ENCODE data around the gene ATF5. TPM values are rescaled to one million over a fixed set of nuclear protein-coding genes. Genes with fewer than 3 reads are reported as not detected.

ATF5 gene
- total and polyA plus RNA-seq, 11 donors = 3.9 to 33.0 (median 9.5) TPM

DNA sequence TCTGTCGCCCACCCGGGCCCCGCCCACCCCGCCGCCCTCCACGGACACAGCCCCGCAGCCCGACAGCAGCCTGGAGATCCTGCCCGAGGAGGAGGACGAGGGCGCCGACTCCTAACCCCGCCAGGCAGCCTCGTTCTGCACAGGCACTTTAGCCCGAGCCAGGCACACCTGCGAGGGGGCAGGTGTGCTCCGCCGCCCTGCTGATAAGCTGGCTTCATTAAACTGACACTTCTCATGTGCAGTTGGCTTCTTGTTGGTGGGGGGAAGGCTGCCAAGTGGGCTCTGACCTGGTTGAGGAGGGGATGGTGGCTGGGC is 40.5 kb upstream of the ATF5 start:
- no peak for ATAC-seq
- peaks cover 6 to 47% (median 32%) of the 10 kb centered on the region in 9 donors for H3K36me3 ChIP-seq
- TF ChIP-seq POLR2A (IDR thresholded peaks at IDR 0.05) = no peak
- TF ChIP-seq, protein P1, sequence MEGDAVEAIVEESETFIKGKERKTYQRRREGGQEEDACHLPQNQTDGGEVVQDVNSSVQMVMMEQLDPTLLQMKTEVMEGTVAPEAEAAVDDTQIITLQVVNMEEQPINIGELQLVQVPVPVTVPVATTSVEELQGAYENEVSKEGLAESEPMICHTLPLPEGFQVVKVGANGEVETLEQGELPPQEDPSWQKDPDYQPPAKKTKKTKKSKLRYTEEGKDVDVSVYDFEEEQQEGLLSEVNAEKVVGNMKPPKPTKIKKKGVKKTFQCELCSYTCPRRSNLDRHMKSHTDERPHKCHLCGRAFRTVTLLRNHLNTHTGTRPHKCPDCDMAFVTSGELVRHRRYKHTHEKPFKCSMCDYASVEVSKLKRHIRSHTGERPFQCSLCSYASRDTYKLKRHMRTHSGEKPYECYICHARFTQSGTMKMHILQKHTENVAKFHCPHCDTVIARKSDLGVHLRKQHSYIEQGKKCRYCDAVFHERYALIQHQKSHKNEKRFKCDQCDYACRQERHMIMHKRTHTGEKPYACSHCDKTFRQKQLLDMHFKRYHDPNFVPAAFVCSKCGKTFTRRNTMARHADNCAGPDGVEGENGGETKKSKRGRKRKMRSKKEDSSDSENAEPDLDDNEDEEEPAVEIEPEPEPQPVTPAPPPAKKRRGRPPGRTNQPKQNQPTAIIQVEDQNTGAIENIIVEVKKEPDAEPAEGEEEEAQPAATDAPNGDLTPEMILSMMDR (IDR thresholded peaks at IDR 0.05) = no peak

GRCh38 chr19:49889038-49889686 is 39.8 kb upstream of the ATF5 start:
- Histone ChIP-seq H3K36me3 (peaks cover 1 to 40% (median 25%) of the 10 kb centered on the region in 9 donors), H3K27ac (no peak overlapping the region), H3K4me1 (peaks cover 0 to 23% (median 11%) of the 10 kb centered on the region in 12 donors), H3K27me3 (peaks cover 0 to 11% (median 0%) of the 10 kb centered on the region in 9 donors), H3K4me3 (no peak overlapping the region), H3K9me3 (no peaks in the 10 kb centered on the region)
- TF ChIP-seq, protein P1 (IDR thresholded peaks at IDR 0.05) = no peak
- no peak for TF ChIP-seq POLR2A (IDR thresholded peaks at IDR 0.05)
- DNase-seq (peak in 2 of 5 donors; percentile 24 to 54), ATAC-seq (peak in 1 of 4 donors; percentile 11)
- intact Hi-C loops (cut with DNase I) = no loop called here
- 77 to 92% (median 85%) methylated on average over 21 to 23 of the region's 23 CpGs for WGBS, 4 donors

More for the DNA sequence above, 40.5 kb upstream of the ATF5 start:
- 81 to 92% (median 89%) methylated on average over 13 to 18 of the region's 18 CpGs for WGBS, 4 donors
- Histone ChIP-seq H3K27me3 (peaks cover 0 to 11% (median 0%) of the 10 kb centered on the region in 9 donors), H3K27ac (no peak overlapping the region), H3K4me3 (no peak overlapping the region), H3K9me3 (no peaks in the 10 kb centered on the region), H3K4me1 (peaks cover 0 to 23% (median 11%) of the 10 kb centered on the region in 12 donors)
- peak in 1 of 5 donors; percentile 49 for DNase-seq
- intact Hi-C loops (cut with DNase I) = no loop called here

DNA sequence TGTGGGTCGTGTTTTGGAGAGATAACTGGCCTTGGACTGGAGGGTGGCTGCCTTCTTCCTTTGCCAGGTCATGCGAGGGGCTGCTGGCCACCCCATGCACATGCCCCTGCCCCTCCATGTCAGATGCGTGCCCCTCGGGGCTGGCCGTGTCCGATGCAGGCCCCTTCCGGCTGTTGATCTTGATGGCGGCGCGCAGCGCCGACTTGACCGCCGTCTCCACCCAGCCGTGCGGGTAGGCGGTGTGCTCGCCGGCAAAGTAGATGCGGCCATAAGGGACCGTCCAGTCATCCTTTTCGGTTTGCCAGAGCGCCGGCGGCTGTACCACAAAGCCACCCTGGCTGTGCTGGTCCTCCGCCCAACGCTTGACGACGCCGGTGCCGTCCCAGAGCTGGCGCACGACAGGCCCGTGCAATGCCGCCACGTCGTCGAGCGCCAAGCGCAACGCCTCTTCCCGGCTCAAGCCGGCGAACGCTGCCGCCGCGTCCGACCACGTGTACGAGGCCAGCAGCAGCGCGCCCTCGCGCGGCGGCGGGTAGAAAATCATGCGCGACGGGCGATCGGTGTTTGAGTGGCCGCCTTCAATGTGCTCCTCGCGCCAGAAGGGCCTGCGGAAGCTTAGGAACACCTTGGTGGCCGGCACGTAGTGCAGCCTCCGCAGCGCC is 39.2 kb upstream of the ATF5 start:
- Histone ChIP-seq H3K27me3 (peaks cover 0 to 11% (median 0%) of the 10 kb centered on the region in 9 donors), H3K36me3 (peaks cover 0 to 34% (median 19%) of the 10 kb centered on the region in 9 donors), H3K4me3 (peak overlapping the region in 10 of 12 donors; percentile 4 to 48 (median 30)), H3K9me3 (no peaks in the 10 kb centered on the region), H3K4me1 (peaks cover 0 to 23% (median 11%) of the 10 kb centered on the region in 12 donors), H3K27ac (peak overlapping the region in 2 of 12 donors; percentile 4 to 54)
- intact Hi-C loops (cut with DNase I) = no loop called here
- TF ChIP-seq, protein P1 (IDR thresholded peaks at IDR 0.05) = peak; percentile 65 to 89 (median 78)
- no peak for TF ChIP-seq POLR2A (IDR thresholded peaks at IDR 0.05)
- DNase-seq (peak; percentile 75 to 90 (median 80)), ATAC-seq (peak in 3 of 4 donors; percentile 55 to 67 (median 57))
- 17 to 47% (median 24%) methylated on average over 10 to 71 of the region's 71 CpGs for WGBS, 4 donors
